MM.1S (cell line): ENCODE measurements around the gene MRPL19.

Source experiments
- CTCF ChIP-seq: fragments of 300-600 bp; sonication (generic); IDR thresholded peaks from 2 replicates; pipeline ENCODE4 v1.5.1; 2016; ENCODE audit warnings: antibody characterized with exemption, low read length, mixed read lengths
- EZH2 ChIP-seq: fragments of 300-600 bp; sonication (generic); optimal IDR thresholded peaks from 2 replicates; pipeline ENCODE3; 2017; ENCODE audit warnings: low read depth, mild to moderate bottlenecking, antibody characterized with exemption, low read length, mixed read lengths

- TF ChIP-seq CTCF (no peak), EZH2 (no peak)
These were observed 73.9 kb downstream of the MRPL19 start for GRCh38 chr2:75720525-75720924.
